GM18870 (cell line): Measurements from ENCODE around the gene SLC16A12.
"Not testable (repeated sequence)": the region's sequence is repeated elsewhere in the genome, so short reads cannot be mapped to it uniquely, and the experiment has no call there.

Experiments
- ATAC-seq: cut with Tn5 transposase; IDR thresholded peaks from one replicate; pipeline ENCODE4 v1.9.1; 2021; ENCODE audit warnings: moderate library complexity; ENCODE audit not compliant: unreplicated experiment

Gene SLC16A12

DNA sequence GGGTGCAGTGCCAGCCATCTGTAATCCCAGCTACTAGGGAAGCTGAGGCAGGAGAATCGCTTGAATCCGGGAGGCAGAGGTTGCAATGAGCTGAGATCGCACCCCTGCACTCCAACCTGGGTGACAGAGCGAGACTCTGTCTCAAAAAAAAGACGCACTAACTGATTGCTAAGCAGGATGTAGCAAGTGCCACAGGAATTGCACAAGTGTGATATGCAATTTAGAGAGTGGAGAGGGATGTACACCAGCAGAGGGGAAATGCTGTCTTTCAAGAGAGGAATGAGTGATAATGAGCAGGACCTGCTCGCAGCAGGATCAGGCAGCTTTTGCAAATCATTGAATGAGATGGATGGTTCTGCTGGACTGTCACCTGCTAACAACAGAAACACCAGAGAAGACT, 13.3 kb upstream of the SLC16A12 start:
- ATAC-seq = no peak

DNA sequence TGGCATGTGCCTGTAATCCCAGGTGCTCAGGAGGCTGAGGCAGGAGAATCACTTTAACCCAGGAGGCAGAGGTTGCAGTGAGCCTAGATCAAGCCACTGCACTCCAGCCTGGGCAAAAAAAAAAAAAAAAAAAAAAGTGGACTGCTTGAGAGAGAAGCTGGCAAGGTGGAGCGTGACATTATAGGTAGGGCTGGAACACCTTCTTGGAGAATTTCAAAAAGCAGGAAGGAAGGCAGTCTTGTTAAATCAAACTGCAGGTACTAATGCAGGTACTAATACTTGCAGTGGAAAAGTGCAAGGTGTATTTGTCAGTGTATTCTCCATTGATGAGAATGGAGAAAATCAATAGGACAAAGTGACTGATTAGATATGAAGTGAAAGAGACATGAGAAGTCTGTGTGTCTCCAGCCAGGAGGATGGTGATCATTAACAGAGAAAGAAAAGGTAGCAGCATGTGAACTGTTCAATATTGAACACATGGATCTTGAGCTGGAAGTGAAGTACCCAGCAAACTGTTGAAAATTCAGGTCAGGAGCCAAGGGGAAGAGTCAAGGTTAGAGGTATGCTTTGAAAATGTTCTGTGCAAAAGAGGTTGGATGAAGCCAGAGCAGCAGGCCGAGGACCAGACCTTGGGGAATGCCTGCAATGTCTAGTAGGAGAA, 12.6 kb upstream of the SLC16A12 start:
- ATAC-seq = no peak

DNA sequence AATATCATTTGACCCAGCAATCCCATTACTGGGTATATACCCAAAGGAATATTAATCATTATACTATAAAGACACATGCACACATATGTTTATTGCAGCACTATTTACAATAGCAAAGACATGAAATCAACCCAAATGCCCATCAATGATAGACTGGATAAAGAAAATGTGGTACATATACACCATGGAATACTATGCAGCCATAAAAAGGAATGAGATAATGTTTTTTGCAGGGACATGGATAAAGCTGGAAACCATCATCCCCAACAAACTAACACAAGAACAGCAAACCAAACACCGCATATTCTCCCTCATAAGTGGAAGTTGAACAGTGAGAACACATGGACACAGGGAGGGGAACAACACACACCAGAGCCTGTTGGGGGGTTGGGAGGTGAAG, 11.3 kb upstream of the SLC16A12 start:
- ATAC-seq = not testable (repeated sequence)

DNA sequence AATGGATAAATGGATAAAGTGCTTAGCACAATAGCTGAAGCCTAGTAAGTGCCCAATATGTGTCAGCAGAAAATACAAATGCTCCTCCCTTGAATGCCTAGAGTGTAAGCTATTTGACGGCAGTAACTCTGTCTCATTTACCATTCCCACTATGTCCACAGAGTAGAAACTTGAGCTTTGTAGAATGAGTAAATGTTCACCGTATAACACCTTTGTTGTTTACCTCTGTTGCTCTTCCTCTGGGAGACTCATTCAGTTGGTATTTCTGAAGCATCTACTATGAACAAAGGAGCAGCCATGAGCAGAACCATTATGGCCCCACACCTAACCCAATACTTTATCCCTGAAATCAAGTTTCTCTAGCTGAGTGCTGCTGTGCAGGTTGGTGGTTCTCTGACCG, 8.4 kb upstream of the SLC16A12 start:
- no peak for ATAC-seq

DNA sequence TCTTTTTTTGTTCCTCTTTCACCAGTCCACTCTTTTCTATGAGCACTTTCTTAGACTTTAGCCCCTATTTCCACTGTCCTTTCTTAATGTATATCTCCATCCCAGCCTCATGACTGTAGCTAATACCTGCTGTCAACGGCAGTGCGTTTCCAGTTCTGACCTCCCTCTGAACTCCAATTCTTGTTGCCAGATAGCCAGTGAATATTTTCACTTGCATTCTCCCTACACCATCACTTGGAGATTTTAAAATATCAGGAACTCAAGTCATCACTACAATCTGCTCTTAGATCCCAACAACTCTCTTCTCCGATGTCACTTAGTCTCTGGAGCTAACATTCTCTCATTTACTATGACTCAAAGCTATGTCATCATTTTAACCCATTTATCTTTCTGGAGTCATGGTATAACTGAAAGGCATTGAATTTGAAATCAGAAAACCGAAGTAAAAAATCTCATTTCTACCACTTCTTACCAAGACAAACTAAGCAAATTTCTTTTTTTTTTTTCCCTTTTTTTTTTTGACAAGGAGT, 5.1 kb upstream of the SLC16A12 start:
- no peak for ATAC-seq

DNA sequence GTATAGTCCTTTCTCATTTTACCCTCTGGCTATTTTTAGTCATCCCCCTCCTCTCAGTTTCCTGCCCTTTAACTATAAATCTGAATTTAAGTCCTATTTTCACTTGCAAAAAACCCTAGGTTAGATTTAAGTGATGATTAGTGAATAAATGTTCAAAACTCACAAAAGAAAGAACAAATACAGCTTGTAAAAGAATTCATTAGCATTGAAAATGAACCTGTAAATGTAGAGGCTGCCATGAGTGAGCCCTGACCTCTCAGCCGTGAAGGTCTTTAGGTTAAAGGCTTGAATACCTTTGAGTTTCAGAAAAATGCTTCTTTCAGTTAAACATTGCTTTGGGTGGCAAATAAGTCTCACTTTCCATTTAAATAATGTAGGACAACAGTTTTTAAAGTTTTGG, 2.0 kb upstream of the SLC16A12 start:
- ATAC-seq = no peak

DNA sequence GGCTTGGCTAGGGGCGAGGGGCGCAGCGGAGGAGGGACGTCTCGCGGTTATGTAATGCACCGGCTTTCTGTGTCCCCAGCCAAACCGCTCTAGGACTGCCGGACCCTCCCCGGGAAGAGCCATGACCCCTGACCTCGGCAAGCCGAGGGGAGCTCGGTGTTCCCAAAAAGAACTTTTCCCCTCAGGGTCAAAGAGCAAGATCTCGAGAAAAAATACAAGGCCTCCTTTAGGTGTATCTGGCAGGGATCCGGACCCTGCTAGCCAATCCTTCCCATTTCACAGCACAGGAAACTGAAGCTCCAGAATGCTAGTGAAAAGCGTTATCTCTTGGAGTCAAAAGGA, 590 bp upstream of the SLC16A12 start:
- no peak for ATAC-seq

DNA sequence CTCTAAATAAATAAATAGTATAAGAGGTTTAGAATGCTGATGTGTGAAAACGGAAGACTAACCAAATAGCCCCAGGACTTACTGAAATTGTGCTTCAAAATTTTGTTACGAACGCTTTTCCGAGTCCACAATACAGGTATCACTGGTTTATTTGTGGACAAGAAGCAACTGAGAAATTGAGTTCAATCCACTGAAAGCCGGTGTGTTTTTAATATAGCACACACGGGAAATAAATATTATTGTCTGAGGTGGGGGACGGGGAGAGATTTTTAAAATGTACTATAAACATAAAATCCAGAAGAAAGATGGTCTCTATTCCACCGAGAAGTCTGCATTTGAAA, 598 bp downstream of the SLC16A12 start:
- ATAC-seq = no peak

DNA sequence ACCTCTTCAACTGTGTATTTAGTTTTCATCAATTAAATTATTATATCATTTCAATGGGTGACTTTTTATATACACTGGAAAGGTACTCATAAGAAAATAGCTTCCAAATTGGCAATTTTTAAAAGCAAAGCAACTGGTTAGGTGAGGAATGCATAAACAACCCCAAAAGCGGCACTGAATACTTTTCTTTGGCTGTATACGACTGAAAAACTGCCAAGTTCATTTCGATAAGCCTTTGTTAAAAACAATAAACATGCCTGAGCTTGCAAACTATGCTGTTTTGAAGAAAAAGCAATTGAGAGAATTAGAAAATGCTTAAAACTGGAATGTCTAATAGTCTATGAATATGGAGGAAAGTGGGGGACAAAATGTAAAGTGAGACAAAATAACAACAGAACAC, 2.9 kb downstream of the SLC16A12 start:
- ATAC-seq = no peak

DNA sequence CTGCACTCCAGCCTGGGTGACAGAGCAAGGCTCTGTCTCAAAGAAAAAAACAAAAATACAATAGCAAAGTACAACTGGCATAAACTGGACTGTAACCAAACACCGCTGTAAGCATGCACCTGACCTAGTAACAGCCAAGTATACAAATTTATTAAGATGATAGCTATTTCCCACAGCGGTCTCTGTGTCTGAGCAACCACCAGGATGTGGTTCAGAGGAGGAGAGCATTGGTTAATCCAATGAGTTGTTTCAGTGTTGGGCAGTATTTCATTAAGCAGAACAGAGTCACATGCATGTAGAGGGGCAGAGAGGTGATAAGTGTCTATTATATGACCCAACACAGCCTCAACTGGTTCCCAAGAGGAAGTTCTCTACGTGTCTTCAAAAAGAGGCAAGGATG, 4.0 kb downstream of the SLC16A12 start:
- ATAC-seq = no peak

DNA sequence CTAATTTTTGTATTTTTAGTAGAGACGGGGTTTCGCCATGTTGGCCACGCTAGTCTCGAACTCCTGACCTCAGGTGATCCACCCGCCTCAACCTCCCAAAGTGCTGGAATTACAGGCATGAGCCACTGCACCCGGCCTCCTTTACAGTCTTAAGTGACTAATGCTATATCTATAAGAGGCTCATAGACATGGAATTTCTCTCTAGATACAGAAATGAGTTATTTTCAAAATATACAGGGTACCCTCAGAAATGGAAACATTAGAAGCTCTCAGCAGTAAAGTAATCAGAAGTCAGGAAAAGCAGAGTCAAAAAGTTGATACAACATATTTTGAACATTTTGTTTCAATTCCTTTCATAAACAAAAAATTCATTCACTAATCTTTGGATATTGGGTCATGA, 5.7 kb downstream of the SLC16A12 start:
- not testable (repeated sequence) for ATAC-seq

DNA sequence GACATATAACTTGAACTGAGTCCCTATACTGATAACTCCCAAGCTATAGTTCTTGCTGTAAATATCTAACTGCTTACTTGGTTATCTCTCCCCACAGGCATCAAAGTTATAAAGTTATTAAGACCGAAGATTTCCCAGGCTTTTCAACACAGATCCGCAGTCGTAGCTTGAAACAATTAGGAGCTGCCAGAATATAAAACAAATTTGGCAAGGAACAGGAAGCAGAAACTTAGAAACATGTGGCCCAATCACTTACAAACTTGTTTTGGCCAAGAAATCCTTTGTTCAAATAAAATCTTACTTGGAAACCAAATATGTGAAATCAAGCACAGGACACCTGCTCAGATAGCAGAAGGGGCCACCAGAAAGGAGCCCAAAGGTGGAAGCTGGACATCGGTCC, 9.0 kb downstream of the SLC16A12 start:
- ATAC-seq = no peak

DNA sequence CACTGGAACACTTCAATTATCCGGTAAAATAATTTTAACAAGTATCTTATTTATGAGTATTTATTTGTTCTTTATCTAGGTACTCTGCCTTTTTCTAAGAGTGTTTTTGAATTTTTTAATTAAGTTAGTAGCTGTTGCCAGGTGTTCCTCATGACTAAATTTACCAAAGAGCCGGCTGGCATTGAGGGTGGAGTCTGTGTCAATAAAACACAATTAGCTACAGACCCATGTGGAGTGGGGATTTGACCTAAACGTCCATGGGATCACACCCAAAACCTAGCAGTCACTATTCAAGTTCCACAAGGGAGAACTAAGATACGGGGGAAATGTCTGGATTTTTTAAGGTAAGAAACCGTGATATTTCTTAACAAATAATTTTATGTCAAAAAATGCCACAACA, 9.8 kb downstream of the SLC16A12 start:
- no peak for ATAC-seq

DNA sequence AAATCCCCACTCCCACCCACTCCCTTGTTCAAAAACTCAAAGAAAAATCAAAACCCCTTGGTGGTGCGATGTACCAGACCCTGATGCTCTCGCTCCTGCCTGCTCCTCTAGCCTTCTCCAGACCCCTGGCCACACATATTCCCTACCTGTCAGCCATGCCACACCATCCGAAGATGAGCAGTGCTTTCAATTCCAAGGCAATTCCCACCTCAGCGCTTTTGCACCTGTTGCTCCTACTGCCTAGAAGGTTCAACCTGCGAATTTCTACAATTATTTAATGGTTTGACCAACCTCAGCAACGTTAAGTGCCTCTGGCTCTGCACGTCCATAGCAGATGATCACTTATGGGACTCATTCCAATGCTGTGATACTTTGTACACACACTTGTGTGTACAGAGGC, 11.1 kb downstream of the SLC16A12 start:
- no peak for ATAC-seq

DNA sequence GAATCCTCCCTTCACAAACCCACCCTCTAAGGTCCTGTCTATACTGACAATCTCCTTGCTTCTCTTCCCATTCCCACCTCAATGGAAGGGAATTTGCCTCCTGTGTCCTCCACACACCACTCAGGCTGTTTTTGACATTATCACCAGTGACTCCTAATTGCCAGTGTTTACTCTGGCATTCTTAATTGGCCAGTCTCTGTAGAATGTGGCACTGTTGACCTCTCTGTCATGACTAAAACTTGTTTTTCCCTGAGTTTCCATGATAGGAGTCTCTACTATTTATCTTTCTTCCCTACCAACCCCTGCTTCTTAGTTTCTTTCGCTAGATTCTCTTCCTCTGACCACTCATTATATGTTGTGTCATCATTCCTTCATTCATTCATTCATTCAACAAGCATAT, 12.1 kb downstream of the SLC16A12 start:
- no peak for ATAC-seq

DNA sequence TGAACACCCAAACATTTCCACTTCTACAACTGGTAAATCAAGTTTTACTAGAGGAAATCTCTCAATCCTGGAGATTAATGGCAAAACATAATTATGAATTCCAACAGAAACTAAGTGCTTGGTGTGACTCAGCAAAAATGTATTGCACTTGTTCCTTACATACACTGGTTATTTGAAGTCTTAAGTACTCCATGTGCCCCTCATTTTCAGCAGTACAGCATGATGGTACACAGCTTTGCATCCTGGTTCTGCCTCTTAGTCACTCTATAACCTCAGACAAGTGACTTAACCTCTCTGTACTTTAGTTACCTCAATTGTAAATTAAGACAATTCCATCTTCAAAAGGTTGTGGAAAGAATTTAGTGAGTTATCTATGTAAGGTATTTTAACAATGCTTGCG, 12.9 kb downstream of the SLC16A12 start:
- no peak for ATAC-seq

DNA sequence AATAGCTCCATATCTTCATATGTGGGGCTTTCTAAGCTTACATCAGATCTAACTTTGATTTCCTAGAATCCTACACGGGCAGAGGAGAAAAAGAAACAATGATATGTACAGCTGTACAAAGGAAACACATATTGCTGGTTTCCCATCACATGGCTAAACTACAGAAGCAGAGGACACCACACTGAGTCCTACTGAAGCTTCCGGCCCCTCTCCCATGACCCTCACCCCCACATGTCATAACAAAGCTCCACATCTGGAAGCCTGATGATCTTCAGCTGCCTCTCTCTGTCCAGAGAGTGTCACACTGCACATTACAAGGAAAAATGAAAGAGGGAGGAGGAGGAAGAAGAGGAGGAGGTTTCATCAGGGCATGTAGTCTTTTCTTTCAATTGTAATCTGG, 14.0 kb downstream of the SLC16A12 start:
- ATAC-seq = no peak

DNA sequence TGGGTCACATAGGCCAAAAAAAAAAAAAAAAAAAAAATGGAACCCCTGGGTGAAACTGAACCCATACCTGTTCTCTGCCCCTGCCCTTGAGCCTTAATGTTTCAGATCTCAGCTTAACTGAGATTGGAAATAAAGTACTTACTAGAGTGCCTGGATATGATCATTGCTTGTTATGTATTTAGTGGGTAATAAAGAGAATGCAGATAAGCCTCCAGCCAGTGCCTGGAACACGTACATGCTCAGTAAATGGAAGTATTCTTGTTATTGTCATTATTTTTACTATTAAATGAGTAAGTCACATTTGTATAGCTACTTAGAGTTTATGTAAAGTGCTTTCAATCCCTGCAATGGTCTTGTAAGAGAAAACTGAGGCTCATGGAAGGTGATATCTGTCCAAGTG, 14.7 kb downstream of the SLC16A12 start:
- no peak for ATAC-seq

DNA sequence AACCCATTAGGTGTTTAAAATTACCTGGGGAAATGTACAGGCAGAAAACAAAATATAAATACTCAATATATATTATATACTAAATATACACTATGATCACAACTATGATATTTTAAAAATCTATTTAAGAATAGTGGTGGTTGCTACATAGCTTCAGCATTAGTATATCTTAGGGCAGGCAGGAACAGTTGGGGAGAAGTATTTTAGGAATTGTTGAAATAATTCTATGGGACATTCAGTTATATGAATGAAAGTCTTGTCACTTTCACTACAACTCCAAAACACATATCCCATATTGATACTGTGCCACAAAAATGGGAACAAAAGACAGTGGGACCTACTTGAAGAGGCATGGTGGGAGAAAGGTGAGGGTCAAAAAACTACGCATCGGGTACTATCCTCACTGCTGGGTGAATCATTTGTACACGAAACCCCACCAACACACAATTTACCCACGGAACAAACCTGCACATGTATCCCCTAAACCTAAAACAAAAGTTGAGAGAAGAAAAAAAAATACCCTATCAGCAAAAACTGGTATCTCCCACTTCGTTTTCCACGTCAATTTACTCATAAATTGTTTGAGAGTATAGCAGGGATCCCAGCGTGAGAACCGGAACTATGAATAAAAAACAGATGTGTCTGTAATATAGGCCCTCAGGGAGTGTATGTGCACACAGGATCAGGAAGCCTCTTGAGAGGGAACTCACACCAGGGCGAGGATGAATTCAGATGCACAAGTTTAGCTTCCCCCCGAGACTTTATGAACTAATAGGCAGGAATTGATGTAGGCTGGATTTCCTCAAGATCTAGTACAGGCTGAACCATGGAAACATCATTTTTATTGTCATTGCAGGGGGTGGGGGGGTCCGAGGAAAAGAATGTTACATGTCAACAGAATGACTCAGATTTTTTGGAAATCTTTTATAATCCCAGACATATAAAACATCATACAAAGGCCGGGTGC, 16.2 kb downstream of the SLC16A12 start:
- ATAC-seq = no peak

DNA sequence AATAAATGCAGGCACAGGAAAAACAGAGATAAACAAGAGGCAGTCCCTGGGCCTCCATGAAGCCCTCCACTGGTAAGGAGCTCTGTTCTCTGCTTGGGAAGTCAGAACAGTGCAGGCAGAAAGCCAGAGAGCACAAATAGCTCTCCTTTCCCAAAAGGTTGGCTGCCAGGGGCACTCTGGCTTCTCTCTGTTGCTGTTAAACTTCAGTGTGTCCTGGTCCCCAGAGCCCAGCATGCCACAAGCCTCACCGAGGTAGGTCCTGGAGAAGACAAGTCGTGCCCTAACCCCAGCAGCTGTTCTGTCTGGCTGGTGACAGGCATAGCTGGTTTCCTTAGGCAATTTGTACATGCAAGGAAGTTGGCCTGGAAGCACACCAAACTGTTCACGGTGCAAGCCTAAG, 17.3 kb downstream of the SLC16A12 start:
- no peak for ATAC-seq

DNA sequence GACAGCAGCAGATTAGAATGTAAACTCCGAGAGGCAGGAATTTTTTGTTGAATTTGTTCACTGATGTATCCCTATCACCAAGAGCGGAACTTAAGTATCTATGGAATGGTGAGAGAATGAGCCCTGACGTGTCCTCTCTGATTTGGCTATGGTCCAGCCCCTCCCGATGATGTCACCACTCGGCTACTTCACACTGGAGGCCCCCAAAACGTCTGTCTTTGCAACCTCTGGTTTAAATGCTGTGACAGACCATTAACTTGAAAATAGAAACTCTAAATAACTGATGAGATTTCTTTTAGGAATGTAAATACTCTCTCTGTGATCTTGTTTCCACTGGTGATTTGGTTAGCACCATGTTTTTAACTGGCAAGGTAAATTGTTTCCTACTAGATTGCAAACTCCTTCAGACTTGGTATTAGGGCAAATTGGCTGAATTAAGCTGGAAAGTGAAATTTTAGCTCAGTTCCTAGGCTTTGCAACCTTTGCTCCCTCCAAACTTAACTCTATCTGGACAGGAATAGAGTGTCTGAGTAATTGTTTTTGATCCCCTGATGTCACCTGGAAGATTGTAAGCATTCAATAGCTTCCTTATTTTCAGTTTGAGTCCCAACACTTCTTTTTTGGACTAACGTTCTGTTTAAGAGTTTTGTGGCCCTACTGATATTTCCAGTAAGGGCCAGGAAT, 19.1 kb downstream of the SLC16A12 start:
- no peak for ATAC-seq
